IPS-18a (cell line): ENCODE results near the gene EIPR1.

Experiments used
- H3K27ac ChIP-seq: one replicate; pipeline ENCODE4 v1.5.1; 2013; ENCODE audit warnings: low read length
- H3K27me3 ChIP-seq: one replicate; pipeline ENCODE4 v1.6.1; 2013; ENCODE audit warnings: mild to moderate bottlenecking, low read length; ENCODE audit not compliant: control insufficient read depth, insufficient read depth
- H3K36me3 ChIP-seq: one replicate; pipeline ENCODE4 v1.6.1; 2013; ENCODE audit warnings: low read depth, low read length; ENCODE audit not compliant: control insufficient read depth
- H3K4me1 ChIP-seq: one replicate; pipeline ENCODE4 v1.6.1; 2013; ENCODE audit warnings: low read depth, low read length; ENCODE audit not compliant: control insufficient read depth
- H3K4me3 ChIP-seq: one replicate; pipeline ENCODE4 v1.5.1; 2013; ENCODE audit warnings: low read length
- H3K9ac ChIP-seq: one replicate; pipeline ENCODE4 v1.6.1; 2013; ENCODE audit warnings: mild to moderate bottlenecking, low read length, moderate library complexity
- H3K9me3 ChIP-seq: one replicate; pipeline ENCODE4 v1.6.1; 2013; ENCODE audit warnings: low read depth, low read length; ENCODE audit not compliant: control insufficient read depth

EIPR1 gene

DNA sequence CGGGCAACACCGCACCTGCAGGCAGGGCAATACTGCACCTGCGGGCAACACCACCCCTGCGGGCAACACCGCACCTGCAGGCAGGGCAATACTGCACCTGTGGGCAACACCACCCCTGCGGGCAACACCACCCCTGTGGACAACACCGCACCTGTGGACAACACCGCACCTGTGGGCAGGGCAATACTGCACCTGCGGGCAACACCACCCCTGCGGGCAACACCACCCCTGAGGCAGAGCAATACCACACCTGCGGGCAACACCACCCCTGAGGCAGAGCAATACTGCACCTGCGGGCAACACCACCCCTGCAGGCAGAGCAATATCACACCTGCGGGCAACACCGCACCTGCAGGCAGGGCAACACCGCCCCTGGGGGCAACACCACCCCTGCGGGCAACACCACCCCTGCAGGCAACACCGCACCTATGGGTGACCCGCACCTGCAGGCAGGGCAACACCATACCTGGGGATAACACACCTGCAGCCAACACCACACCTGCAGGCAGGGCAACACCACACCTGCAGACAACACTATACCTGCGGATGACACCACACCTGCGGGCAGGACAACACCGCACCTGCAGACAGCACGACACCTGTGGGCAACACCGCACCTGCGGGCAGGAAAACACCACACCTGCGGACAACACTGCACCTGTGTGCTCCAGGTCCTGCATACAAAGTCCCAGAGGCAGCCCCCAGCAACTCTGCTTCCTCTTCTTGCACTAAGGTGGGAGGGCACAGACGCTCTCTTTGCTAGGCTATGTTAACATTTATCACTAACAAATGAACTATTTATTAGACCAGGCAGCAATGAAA is 57.7 kb downstream of the EIPR1 start:
- H3K4me1 ChIP-seq, result peaks cover 10% of the 10 kb centered on the region
- no peak overlapping the region for H3K9ac ChIP-seq
- no peaks in the 10 kb centered on the region for H3K9me3 ChIP-seq

GRCh38 chr2:3319134-3319533 is 58.5 kb downstream of the EIPR1 start:
- Histone ChIP-seq H3K4me1 (peaks cover 10% of the 10 kb centered on the region), H3K27me3 (no peaks in the 10 kb centered on the region), H3K9me3 (no peaks in the 10 kb centered on the region), H3K27ac (no peak overlapping the region), H3K9ac (no peak overlapping the region), H3K4me3 (no peak overlapping the region), H3K36me3 (peaks cover 3% of the 10 kb centered on the region)

More for the DNA sequence above, 57.7 kb downstream of the EIPR1 start:
- Histone ChIP-seq H3K36me3 (peaks cover 3% of the 10 kb centered on the region), H3K4me3 (no peak overlapping the region), H3K27me3 (no peaks in the 10 kb centered on the region), H3K27ac (no peak overlapping the region)

GRCh38 chr2:3317871-3318590 is 59.6 kb downstream of the EIPR1 start:
- Histone ChIP-seq H3K9ac (no peak overlapping the region), H3K36me3 (peaks cover 3% of the 10 kb centered on the region), H3K27me3 (no peaks in the 10 kb centered on the region), H3K27ac (no peak overlapping the region), H3K4me3 (no peak overlapping the region), H3K4me1 (peaks cover 10% of the 10 kb centered on the region), H3K9me3 (no peaks in the 10 kb centered on the region)

DNA sequence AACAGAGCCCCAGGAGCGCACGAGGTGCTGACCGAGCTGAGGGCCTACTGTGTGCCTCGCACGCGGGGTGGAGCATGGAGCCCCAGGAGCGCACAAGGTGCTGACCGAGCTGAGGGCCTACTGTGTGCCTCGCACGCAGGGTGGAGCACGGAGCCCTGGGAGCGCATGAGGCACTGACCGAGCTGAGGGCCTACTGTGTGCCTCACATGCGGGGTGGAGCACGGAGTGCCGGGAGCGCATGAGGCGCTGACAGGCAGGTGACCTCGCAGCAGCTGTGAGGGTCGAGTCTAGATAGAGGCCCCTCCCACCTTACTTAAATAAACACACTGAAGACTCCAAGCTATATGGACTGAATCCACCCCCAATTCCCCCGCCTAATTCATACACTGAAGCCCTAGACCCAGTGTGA is 60.3 kb downstream of the EIPR1 start:
- peaks cover 3% of the 10 kb centered on the region for H3K36me3 ChIP-seq
- H3K4me3 ChIP-seq, result no peak overlapping the region

DNA sequence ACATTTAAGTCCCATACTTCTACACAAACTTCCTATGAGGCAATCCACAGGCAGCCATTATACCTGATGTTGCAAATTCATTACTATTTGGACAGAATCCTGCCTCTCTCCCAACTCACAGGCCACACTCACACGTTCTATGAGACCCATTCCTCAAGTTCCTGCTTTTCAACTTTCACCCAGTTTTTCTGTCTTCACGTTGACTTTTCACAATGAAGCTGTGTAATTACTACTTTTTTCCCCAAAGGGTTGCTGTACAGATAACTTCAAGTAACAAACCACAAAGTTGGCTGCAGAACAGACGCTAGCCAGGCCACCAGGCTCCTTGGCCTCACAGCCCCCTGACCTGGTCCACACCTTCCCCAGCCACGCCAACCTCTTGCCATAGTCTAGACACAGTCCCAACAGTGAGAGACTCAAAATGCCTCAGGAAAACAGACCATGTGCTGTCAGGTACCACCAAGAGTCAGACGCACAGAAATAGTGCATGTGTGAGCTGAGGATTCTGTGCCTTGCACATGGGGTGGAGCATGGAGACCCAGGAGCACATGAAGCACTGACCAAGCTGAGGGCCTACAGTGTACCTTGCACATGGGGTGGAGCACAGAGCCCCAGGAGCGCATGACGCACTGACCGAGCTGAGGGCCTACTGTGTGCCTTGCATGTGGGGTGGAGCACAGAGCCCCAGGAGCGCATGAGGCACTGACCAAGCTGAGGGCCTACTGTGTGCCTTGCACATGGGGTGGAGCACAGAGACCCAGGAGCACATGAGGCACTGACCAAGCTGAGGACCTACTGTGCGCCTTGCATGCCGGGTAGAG is 61.0 kb downstream of the EIPR1 start:
- Histone ChIP-seq H3K27ac (no peak overlapping the region), H3K4me1 (peaks cover 10% of the 10 kb centered on the region), H3K9ac (no peak overlapping the region), H3K27me3 (no peaks in the 10 kb centered on the region), H3K36me3 (peaks cover 3% of the 10 kb centered on the region), H3K9me3 (no peaks in the 10 kb centered on the region), H3K4me3 (no peak overlapping the region)

More for the DNA sequence above, 60.3 kb downstream of the EIPR1 start:
- H3K9me3 ChIP-seq, result no peaks in the 10 kb centered on the region
- H3K27ac ChIP-seq, result no peak overlapping the region
- H3K27me3 ChIP-seq, result no peaks in the 10 kb centered on the region
- peaks cover 10% of the 10 kb centered on the region for H3K4me1 ChIP-seq
- no peak overlapping the region for H3K9ac ChIP-seq

DNA sequence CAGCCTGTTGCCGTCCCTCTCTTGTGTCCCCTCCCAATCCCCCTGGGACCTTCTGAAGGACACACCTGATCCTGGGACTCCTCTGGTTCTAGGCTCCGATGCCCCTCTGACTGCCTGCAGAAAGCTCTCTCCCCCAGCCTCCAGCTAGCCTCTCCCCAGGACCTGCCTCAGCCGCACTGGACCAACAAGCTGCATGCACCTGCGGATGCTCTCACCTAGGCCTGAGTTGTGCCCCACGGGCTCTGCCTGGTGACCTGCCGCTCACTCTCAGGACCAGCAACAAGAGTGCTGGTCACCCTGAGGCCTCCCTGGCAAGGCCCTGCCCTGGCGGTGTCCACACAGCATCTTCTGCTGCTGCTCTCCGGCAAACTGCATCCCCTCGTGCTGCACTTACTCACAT is 63.0 kb downstream of the EIPR1 start:
- no peak overlapping the region for H3K27ac ChIP-seq
- H3K4me3 ChIP-seq, result no peak overlapping the region
- peaks cover 3% of the 10 kb centered on the region for H3K36me3 ChIP-seq
- H3K27me3 ChIP-seq, result no peaks in the 10 kb centered on the region
- H3K4me1 ChIP-seq, result no peaks in the 10 kb centered on the region
- no peaks in the 10 kb centered on the region for H3K9me3 ChIP-seq
- no peak overlapping the region for H3K9ac ChIP-seq

DNA sequence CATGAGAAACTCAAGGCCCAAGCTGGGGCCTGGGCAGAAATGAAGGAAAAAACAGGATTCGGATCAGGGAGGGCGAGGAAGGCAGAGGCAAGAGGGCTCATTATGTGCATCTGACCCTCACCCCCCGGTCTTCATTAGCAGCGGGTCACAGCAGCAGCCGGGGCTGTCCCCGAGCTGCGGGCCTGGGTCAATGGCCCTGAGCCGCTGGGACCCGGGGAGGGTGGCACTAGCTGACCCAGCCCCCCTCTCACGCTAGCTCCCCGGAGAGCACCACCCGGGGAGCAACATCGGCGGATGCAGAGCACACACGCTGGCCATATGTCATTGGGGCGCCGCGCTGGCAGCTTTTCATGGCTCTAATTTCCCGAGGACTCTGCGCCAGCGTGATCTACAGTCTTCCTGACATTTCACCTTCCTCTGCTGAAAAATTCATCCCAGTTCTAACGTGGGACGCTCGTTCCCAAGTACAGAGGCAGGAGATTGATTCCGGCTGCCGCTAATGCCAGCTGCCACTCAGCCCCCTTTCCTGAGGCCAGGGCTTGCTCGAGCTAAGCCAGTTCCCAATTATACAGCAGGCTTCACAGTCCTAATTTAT is 63.7 kb downstream of the EIPR1 start:
- Histone ChIP-seq H3K27me3 (no peaks in the 10 kb centered on the region), H3K9me3 (no peaks in the 10 kb centered on the region), H3K9ac (no peak overlapping the region)

DNA sequence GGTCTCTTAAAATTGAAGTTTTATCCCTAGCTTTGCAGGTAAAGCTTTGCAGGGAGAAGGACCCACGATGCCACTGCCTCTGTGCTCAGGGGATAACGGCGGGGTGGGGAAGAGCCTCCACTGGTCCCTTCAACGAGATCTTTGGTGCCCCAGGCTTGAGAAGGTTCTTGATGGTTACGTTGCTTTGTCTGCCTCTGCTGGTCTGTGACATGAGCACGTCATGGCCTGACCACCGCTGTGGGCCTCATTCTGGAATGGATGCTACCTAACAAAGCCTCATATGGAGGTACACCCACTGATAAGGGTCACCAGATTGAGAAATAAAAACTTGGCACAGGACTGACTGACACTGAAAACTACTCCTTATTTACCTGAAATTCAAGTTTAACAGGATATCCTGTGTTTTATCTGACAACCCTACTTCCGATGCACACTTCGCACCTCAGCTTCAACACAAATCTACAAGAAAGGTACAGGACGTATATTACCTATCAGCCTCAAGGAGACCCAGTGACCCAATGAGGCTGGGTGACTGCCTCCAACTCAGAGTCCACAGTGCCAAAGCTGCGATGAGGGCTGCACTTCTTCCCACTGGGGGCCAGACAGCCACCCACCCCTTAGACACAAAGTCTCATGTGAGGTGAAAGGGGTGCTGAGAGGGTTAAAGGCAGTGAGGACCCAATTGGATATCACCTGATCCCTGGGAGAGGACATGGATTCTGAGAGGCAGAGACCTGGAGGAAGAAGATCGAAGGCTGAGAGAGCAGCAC is 64.9 kb downstream of the EIPR1 start:
- no peaks in the 10 kb centered on the region for H3K9me3 ChIP-seq
- no peaks in the 10 kb centered on the region for H3K27me3 ChIP-seq
- no peaks in the 10 kb centered on the region for H3K36me3 ChIP-seq
- no peak overlapping the region for H3K9ac ChIP-seq
- H3K4me1 ChIP-seq, result peaks cover 9% of the 10 kb centered on the region
- no peak overlapping the region for H3K27ac ChIP-seq
- no peak overlapping the region for H3K4me3 ChIP-seq

More for the DNA sequence above, 63.7 kb downstream of the EIPR1 start:
- H3K4me3 ChIP-seq, result no peak overlapping the region
- no peak overlapping the region for H3K27ac ChIP-seq
- H3K36me3 ChIP-seq, result peaks cover 3% of the 10 kb centered on the region
- H3K4me1 ChIP-seq, result no peaks in the 10 kb centered on the region

DNA sequence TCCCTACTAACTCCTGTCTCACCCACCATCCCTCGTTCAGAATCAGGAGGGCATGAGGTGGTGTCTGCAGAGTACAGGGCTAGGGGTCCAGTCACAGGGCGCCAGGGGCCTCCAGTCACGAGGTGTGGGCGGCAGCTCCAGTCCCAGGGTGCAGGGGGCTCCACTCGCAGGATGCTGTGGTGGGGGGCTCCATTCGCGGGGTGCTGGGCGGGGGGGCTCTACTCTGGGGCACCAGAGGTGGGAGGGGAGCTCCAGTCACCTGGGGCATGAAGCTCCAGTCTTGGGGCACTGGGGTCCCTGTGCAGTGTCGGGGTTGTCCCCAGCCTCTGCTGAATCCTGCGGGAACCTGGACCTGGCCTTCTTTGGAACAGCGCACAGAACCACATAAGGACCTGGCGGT is 66.0 kb downstream of the EIPR1 start:
- no peak overlapping the region for H3K4me3 ChIP-seq
- no peak overlapping the region for H3K9ac ChIP-seq
- peaks cover 9% of the 10 kb centered on the region for H3K4me1 ChIP-seq
- no peaks in the 10 kb centered on the region for H3K36me3 ChIP-seq
- H3K27me3 ChIP-seq, result no peaks in the 10 kb centered on the region
- H3K9me3 ChIP-seq, result no peaks in the 10 kb centered on the region
- no peak overlapping the region for H3K27ac ChIP-seq

- no peaks in the 10 kb centered on the region for H3K36me3 ChIP-seq
- no peaks in the 10 kb centered on the region for H3K27me3 ChIP-seq
- H3K4me1 ChIP-seq, result peaks cover 9% of the 10 kb centered on the region
- H3K27ac ChIP-seq, result no peak overlapping the region
- no peak overlapping the region for H3K4me3 ChIP-seq
- no peaks in the 10 kb centered on the region for H3K9me3 ChIP-seq
- no peak overlapping the region for H3K9ac ChIP-seq
These were observed 67.9 kb downstream of the EIPR1 start for GRCh38 chr2:3309496-3310355.
